ENCODE measurements around the gene FIGLA. TPM values are rescaled to one million over a fixed set of nuclear protein-coding genes. Genes with fewer than 3 reads are reported as not detected.

The FIGLA gene
- total and polyA plus RNA-seq, 2 experiments from 2014 or later, result not detected

- TF ChIP-seq REST (IDR thresholded peaks at IDR 0.05; ENCODE audit: unreplicated experiment) (no peak), ZNF114 (CRISPR knock-in tag; IDR thresholded peaks at IDR 0.05) (no peak), JUNB (IDR thresholded peaks at IDR 0.05; ENCODE audit: unreplicated experiment) (no peak), ZNF331 (CRISPR knock-in tag; IDR thresholded peaks at IDR 0.05; ENCODE audit: low read depth) (no peak), EZH2 (IDR thresholded peaks at IDR 0.05; ENCODE audit: low read depth, unreplicated experiment) (no peak), EZH2phosphoT487 (IDR thresholded peaks at IDR 0.05; ENCODE audit: unreplicated experiment) (no peak)
Observed at GRCh38 chr2:70747284-70747683, 43.2 kb downstream of the FIGLA start (continued).

DNA sequence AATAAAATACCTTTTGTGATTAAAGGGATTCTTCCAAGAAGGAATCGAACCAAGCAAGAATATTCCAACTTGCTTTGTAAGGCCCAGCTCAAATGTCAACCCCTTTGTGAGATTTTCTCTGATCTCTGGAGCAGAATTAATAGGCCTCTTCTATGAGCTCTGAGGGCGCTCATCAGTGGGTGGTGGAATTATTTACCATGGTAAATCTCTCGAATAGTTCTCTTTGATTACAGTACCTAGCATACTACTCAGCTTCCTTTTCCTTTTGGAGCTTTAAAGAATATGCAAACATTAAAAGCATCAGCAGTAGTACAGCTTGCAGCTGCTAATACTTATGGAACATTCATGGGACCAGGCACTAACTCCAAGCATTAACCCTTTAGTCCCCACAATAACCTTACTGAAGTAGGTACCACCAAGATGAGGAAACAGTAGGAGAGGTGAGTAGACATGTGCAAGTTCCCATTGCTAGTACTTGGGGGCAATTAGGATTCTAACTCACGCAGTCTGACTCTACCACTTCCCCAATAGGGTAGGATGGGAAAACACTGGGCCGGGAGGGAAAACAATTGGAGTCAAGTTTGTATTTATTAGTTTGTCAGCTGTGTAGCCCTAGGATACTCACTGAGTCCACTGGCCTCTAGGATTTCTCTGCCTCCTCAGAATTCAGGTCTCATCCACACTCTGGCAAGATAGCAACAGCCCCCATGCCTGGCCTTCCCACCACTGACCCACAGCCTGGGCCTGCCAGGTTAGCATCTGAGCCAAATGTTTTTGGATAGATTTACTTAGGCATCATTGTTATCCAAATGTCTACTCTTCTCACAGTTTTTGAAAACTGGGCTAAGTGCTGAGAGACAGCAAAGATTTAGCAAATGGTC lies 44.1 kb downstream of the FIGLA start:
- H3K27ac ChIP-seq (ENCODE audit: low read depth), result peak overlapping the region; percentile 12
- Mint-ChIP-seq H3K27me3 (ENCODE audit: insufficient read depth, low read depth, poor library complexity) (peaks cover 4% of the 10 kb centered on the region), H3K4me3 (no peak overlapping the region), H3K4me1 (peaks cover 73% of the 10 kb centered on the region), H3K27ac (no peak overlapping the region), H3K36me3 (ENCODE audit: low read depth) (peaks cover 14% of the 10 kb centered on the region), H3K9me3 (no peaks in the 10 kb centered on the region)
- DNase-seq (ENCODE audit: low spot score), result no peak
- no peaks in the 10 kb centered on the region; the same call in 1 of the 2 replicates for H3F3A ChIP-seq (replicated peaks; ENCODE audit: low read depth)
- ATAC-seq, result no peak
- peak overlapping the region; percentile 10; the same call in 1 of the 2 replicates for H3K4me3 ChIP-seq
- H4K20me1 ChIP-seq (replicated peaks; ENCODE audit: insufficient read depth), result peaks cover 87% of the 10 kb centered on the region
- no peaks in the 10 kb centered on the region for H3K36me3 ChIP-seq (ENCODE audit: insufficient read depth)
- H3K4me2 ChIP-seq, result peak overlapping the region; percentile 7
- peaks cover 77% of the 10 kb centered on the region for H3K4me1 ChIP-seq (ENCODE audit: insufficient read depth)
- no peaks in the 10 kb centered on the region for H3K9me2 ChIP-seq (ENCODE audit: insufficient read depth)
- H3K27me3 ChIP-seq (ENCODE audit: insufficient read depth), result no peaks in the 10 kb centered on the region
- H3K79me2 ChIP-seq (replicated peaks; ENCODE audit: insufficient read depth), result peaks cover 100% of the 10 kb centered on the region
- H2AFZ ChIP-seq, result no peak overlapping the region
- TF ChIP-seq NANOG (IDR thresholded peaks at IDR 0.05; ENCODE audit: borderline replicate concordance) (peak; percentile 39; the same call in 1 of the 2 replicates), CREB1 (CRISPR knock-in tag; IDR thresholded peaks at IDR 0.05; ENCODE audit: low read depth) (no peak)

DNA sequence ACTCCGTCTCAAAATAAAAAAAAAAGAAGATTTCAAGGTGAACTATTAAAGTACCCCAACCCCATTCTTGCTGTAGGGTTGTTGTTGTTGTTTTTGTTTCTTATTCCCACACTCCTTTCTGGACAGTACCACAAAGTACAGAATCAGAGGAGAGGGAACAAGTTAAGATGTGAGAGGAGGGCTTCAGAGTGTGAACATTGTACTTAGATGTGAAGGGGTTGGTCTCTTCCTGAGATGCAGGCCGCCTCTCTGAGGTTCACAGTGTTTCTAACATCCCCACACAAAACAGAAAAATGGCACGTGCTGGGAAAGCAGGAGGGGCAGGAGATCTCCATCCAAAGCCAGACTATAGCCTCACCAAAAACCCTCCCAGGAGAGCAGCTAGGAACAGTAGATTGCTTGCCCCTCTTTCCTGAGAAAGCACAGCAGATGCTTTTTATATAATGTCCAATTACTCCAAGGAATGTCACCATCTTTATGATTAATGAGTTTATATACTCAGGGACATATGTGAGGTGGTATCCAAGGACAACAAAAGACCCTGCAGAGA lies 45.1 kb downstream of the FIGLA start:
- no peak overlapping the region for H3K4me3 Mint-ChIP-seq
- Histone ChIP-seq H3K4me2 (peak overlapping the region; percentile 7; the same call in 1 of the 2 replicates), H3K79me2 (replicated peaks; ENCODE audit: insufficient read depth) (peaks cover 100% of the 10 kb centered on the region), H3K4me3 (no peak overlapping the region), H3K27ac (ENCODE audit: low read depth) (peak overlapping the region; percentile 34; the same call in 1 of the 2 replicates), H3K9me2 (ENCODE audit: insufficient read depth) (no peaks in the 10 kb centered on the region), H2AFZ (no peak overlapping the region), H4K20me1 (replicated peaks; ENCODE audit: insufficient read depth) (peaks cover 87% of the 10 kb centered on the region), H3K36me3 (ENCODE audit: insufficient read depth) (no peaks in the 10 kb centered on the region), H3K27me3 (ENCODE audit: insufficient read depth) (no peaks in the 10 kb centered on the region), H3K4me1 (ENCODE audit: insufficient read depth) (peaks cover 69% of the 10 kb centered on the region), H3F3A (replicated peaks; ENCODE audit: low read depth) (no peaks in the 10 kb centered on the region; the same call in 1 of the 2 replicates)
- H3K4me1 Mint-ChIP-seq, result peaks cover 70% of the 10 kb centered on the region
- H3K36me3 Mint-ChIP-seq (ENCODE audit: low read depth), result peaks cover 18% of the 10 kb centered on the region
- no peak overlapping the region for H3K27ac Mint-ChIP-seq
- no peak for DNase-seq (ENCODE audit: low spot score)
- H3K9me3 Mint-ChIP-seq, result no peaks in the 10 kb centered on the region
- H3K27me3 Mint-ChIP-seq (ENCODE audit: insufficient read depth, low read depth, poor library complexity), result peaks cover 4% of the 10 kb centered on the region
- no peak for ATAC-seq
- TF ChIP-seq ETS1 (IDR thresholded peaks at IDR 0.05) (no peak), EZH2 (IDR thresholded peaks at IDR 0.05; ENCODE audit: low read depth, unreplicated experiment) (no peak), REST (IDR thresholded peaks at IDR 0.05; ENCODE audit: unreplicated experiment) (no peak), JUNB (IDR thresholded peaks at IDR 0.05; ENCODE audit: unreplicated experiment) (no peak), EZH2phosphoT487 (IDR thresholded peaks at IDR 0.05; ENCODE audit: unreplicated experiment) (no peak), ZNF114 (CRISPR knock-in tag; IDR thresholded peaks at IDR 0.05) (no peak), ZNF331 (CRISPR knock-in tag; IDR thresholded peaks at IDR 0.05; ENCODE audit: low read depth) (no peak), CREB1 (CRISPR knock-in tag; IDR thresholded peaks at IDR 0.05; ENCODE audit: low read depth) (no peak)

Data from GM23338 (cell line).